Neural cell (in vitro differentiated cells): ENCODE results near the gene UBAC2. TPM values are rescaled to one million over a fixed set of nuclear protein-coding genes. Genes with fewer than 3 reads are reported as not detected.

ENCODE experiments used
- H2AFZ ChIP-seq: fragments of 200-600, 300-800 bp; sonication (generic), shearing (Covaris generic); 2 replicates; pipeline ENCODE4 v1.6.0; 2014; ENCODE audit warnings: low read depth, mild to moderate bottlenecking, antibody characterized with exemption, low read length, moderate library complexity
- H3F3A ChIP-seq: fragments of 200-600 bp; shearing (Covaris generic); 2 replicates; pipeline ENCODE4 v1.6.1; 2016; ENCODE audit warnings: mild to moderate bottlenecking, moderate library complexity, mixed read lengths, antibody characterized with exemption, low read length; ENCODE audit not compliant: insufficient read depth, poor library complexity, severe bottlenecking
- H3K27ac ChIP-seq: fragments of 200-600, 300-800 bp; sonication (generic), shearing (Covaris generic); 2 replicates; pipeline ENCODE4 v1.5.1; 2014; ENCODE audit warnings: mild to moderate bottlenecking, low read length, moderate library complexity
- H3K27me3 ChIP-seq: fragments of 300-800, 200-600 bp; sonication (generic), shearing (Covaris generic); 2 replicates; pipeline ENCODE4 v1.6.0; 2014; ENCODE audit warnings: mild to moderate bottlenecking, low read depth, low read length, moderate library complexity; ENCODE audit not compliant: insufficient read depth
- H3K36me3 ChIP-seq: fragments of 300-800, 200-600 bp; sonication (generic), shearing (Covaris generic); 2 replicates; pipeline ENCODE4 v1.5.1; 2014; ENCODE audit warnings: mild to moderate bottlenecking, antibody characterized with exemption, low read length, moderate library complexity; ENCODE audit not compliant: insufficient read depth
- H3K4me2 ChIP-seq: fragments of 300-800, 200-600 bp; sonication (generic), shearing (Covaris generic); 2 replicates; pipeline ENCODE4 v1.6.0; 2014; ENCODE audit warnings: mild to moderate bottlenecking, low read length
- H3K4me3 ChIP-seq: fragments of 300-800, 200-600 bp; sonication (generic), shearing (Covaris generic); 2 replicates; pipeline ENCODE4 v1.5.1; 2014; ENCODE audit warnings: mild to moderate bottlenecking, low read length, moderate library complexity
- H3K79me2 ChIP-seq: fragments of 200-600 bp; shearing (Covaris generic); replicated peaks from 2 replicates; pipeline ENCODE4 v1.6.0; 2014; ENCODE audit warnings: mild to moderate bottlenecking, low read length, moderate library complexity; ENCODE audit not compliant: insufficient read depth
- H3K9ac ChIP-seq: fragments of 300-800, 200-600 bp; sonication (generic), shearing (Covaris generic); 2 replicates; pipeline ENCODE4 v1.6.1; 2016; ENCODE audit warnings: mild to moderate bottlenecking, low read length, mixed read lengths
- H3K9me2 ChIP-seq: fragments of 200-600 bp; shearing (Covaris generic); 2 replicates; pipeline ENCODE4 v1.6.1; 2016; ENCODE audit warnings: mild to moderate bottlenecking, low read length, mixed read lengths; ENCODE audit not compliant: insufficient read depth
- H3K9me3 ChIP-seq: fragments of 200-600, 300-800 bp; sonication (generic), shearing (Covaris generic); 2 replicates; pipeline ENCODE4 v1.6.1; 2016; ENCODE audit warnings: mild to moderate bottlenecking, mixed run types, low read length, moderate library complexity, mixed read lengths
- H4K20me1 ChIP-seq: fragments of 200-600 bp; shearing (Covaris generic); 2 replicates; pipeline ENCODE4 v1.6.1; 2016; ENCODE audit warnings: mild to moderate bottlenecking, mixed run types; ENCODE audit not compliant: insufficient read depth
- EP300 ChIP-seq: fragments of 450-650 bp; conservative IDR thresholded peaks from 2 replicates; pipeline ENCODE4 v1.6.1; 2014; ENCODE audit warnings: antibody characterized with exemption, mild to moderate bottlenecking, moderate library complexity; ENCODE audit not compliant: poor library complexity, severe bottlenecking
- EZH2 ChIP-seq: fragments of 200-600, 300-800 bp; shearing (Covaris generic), sonication (generic); IDR thresholded peaks from 2 replicates; pipeline ENCODE4 v1.6.1; 2014; ENCODE audit warnings: antibody characterized with exemption, low read length, borderline replicate concordance, mild to moderate bottlenecking; ENCODE audit not compliant: insufficient read depth, poor library complexity, severe bottlenecking
- MXI1 ChIP-seq: fragments of 450-650 bp; conservative IDR thresholded peaks from 2 replicates; pipeline ENCODE4 v1.6.1; 2014; ENCODE audit warnings: antibody characterized with exemption, mild to moderate bottlenecking; ENCODE audit not compliant: poor library complexity, severe bottlenecking
- POLR2AphosphoS5 ChIP-seq: IDR thresholded peaks from 2 replicates; pipeline ENCODE4 v1.6.1; 2012
- RAD21 ChIP-seq: fragments of 450-650 bp; conservative IDR thresholded peaks from 2 replicates; pipeline ENCODE4 v1.6.1; 2014; ENCODE audit warnings: antibody characterized with exemption, mild to moderate bottlenecking, moderate library complexity
- SMC3 ChIP-seq: fragments of 450-650 bp; conservative IDR thresholded peaks from 2 replicates; pipeline ENCODE4 v1.6.1; 2014; ENCODE audit warnings: antibody characterized with exemption, mild to moderate bottlenecking, moderate library complexity; ENCODE audit not compliant: poor library complexity
- TAF1 ChIP-seq: IDR thresholded peaks from 2 replicates; pipeline ENCODE4 v1.6.1; 2012; ENCODE audit warnings: low read depth
- polyA plus RNA-seq: library from polyadenylated mRNA; depleted of rRNA; stranded (reverse); fragments of >200 nt; gene quantifications from 2 replicates; pipeline ENCODE4 v1.2.3, GENCODE V29; 2014
- TF ChIP-seq, protein P1 (sequence below): IDR thresholded peaks from 2 replicates; pipeline ENCODE4 v1.6.1; 2012; ENCODE audit warnings: borderline replicate concordance
- TF ChIP-seq, protein P2 (sequence below): fragments of 450-650 bp; IDR thresholded peaks from 2 replicates; pipeline ENCODE4 v1.5.1; 2014; ENCODE audit warnings: antibody characterized with exemption, mild to moderate bottlenecking, moderate library complexity; ENCODE audit not compliant: poor library complexity, severe bottlenecking

The UBAC2 gene
- polyA plus RNA-seq, 1 donor from 2014 or later, result 56.9 TPM

DNA sequence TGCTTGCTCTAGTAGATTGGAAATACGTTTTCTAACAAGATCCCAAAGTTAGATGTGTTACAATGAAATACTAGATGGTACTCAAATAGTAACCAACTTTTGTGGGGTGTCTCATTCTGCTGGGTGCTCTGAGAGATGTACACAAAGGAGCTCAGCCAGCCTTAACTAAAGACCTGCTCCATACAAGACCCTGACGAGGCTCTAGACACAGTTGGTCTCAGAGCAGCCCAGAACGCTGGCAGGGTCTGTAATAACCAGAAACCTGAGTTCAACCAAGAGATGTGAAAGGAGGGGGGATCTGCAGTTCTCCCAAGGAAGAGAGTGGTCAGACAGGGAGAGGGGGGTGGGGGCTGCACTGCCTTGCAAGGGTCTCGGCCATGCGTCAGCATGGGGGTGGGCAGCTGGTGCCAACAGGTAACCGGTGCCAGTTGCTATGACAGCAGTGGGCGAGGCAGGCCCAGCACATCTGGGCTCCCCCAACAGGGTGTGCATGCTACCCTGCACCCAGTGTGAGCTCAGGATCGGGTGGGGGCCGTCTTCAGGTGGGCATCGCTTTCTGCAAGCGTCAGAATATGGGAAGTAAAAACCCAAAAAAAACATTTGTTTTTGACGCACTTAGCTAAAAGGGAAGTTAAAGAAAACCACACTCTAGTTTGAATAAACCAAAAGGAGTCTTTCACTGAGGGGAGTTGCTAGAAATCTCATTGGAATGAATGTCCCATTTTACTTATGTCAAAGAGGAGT is 174.5 kb downstream of the UBAC2 start:
- no peak overlapping the region for H3K4me2 ChIP-seq
- no peaks in the 10 kb centered on the region for H4K20me1 ChIP-seq
- H3K27me3 ChIP-seq, result no peaks in the 10 kb centered on the region
- no peaks in the 10 kb centered on the region for H3K9me3 ChIP-seq
- no peak overlapping the region for H3K27ac ChIP-seq
- H3K9me2 ChIP-seq, result no peaks in the 10 kb centered on the region
- H3K9ac ChIP-seq, result no peak overlapping the region
- H3K36me3 ChIP-seq, result no peaks in the 10 kb centered on the region
- no peak overlapping the region for H2AFZ ChIP-seq
- H3K79me2 ChIP-seq, result no peaks in the 10 kb centered on the region
- H3K4me3 ChIP-seq, result no peak overlapping the region
- TF ChIP-seq EP300, result no peak
- no peak for TF ChIP-seq MXI1
- TF ChIP-seq EZH2, result no peak
- TF ChIP-seq, protein P1, sequence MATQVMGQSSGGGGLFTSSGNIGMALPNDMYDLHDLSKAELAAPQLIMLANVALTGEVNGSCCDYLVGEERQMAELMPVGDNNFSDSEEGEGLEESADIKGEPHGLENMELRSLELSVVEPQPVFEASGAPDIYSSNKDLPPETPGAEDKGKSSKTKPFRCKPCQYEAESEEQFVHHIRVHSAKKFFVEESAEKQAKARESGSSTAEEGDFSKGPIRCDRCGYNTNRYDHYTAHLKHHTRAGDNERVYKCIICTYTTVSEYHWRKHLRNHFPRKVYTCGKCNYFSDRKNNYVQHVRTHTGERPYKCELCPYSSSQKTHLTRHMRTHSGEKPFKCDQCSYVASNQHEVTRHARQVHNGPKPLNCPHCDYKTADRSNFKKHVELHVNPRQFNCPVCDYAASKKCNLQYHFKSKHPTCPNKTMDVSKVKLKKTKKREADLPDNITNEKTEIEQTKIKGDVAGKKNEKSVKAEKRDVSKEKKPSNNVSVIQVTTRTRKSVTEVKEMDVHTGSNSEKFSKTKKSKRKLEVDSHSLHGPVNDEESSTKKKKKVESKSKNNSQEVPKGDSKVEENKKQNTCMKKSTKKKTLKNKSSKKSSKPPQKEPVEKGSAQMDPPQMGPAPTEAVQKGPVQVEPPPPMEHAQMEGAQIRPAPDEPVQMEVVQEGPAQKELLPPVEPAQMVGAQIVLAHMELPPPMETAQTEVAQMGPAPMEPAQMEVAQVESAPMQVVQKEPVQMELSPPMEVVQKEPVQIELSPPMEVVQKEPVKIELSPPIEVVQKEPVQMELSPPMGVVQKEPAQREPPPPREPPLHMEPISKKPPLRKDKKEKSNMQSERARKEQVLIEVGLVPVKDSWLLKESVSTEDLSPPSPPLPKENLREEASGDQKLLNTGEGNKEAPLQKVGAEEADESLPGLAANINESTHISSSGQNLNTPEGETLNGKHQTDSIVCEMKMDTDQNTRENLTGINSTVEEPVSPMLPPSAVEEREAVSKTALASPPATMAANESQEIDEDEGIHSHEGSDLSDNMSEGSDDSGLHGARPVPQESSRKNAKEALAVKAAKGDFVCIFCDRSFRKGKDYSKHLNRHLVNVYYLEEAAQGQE, result no peak
- TF ChIP-seq SMC3, result no peak
- TF ChIP-seq RAD21, result no peak
- TF ChIP-seq, protein P2, sequence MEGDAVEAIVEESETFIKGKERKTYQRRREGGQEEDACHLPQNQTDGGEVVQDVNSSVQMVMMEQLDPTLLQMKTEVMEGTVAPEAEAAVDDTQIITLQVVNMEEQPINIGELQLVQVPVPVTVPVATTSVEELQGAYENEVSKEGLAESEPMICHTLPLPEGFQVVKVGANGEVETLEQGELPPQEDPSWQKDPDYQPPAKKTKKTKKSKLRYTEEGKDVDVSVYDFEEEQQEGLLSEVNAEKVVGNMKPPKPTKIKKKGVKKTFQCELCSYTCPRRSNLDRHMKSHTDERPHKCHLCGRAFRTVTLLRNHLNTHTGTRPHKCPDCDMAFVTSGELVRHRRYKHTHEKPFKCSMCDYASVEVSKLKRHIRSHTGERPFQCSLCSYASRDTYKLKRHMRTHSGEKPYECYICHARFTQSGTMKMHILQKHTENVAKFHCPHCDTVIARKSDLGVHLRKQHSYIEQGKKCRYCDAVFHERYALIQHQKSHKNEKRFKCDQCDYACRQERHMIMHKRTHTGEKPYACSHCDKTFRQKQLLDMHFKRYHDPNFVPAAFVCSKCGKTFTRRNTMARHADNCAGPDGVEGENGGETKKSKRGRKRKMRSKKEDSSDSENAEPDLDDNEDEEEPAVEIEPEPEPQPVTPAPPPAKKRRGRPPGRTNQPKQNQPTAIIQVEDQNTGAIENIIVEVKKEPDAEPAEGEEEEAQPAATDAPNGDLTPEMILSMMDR, result no peak
- TF ChIP-seq POLR2AphosphoS5, result no peak
- TF ChIP-seq TAF1, result no peak
- no peaks in the 10 kb centered on the region for H3F3A ChIP-seq

DNA sequence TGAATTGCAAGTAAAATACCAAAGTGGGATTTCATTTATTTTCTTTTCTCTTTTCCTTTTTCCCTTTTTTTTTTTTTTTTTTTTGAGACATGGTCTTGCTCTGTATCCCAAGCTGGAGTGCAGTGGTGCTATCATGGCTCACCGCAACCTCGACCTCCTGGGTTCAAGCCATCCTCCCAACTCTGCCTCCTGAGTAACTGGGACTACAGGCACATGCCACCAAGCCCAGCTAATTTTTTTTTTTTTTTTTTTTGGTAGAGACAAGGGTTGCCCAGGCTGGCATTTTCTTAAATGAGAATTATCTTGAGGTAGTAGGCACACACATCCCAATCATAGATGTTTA is 175.1 kb downstream of the UBAC2 start:
- H2AFZ ChIP-seq, result no peak overlapping the region
- no peaks in the 10 kb centered on the region for H3K9me3 ChIP-seq
- H3K9ac ChIP-seq, result no peak overlapping the region
- no peak overlapping the region for H3K4me3 ChIP-seq
- H3K9me2 ChIP-seq, result no peaks in the 10 kb centered on the region
- TF ChIP-seq EP300 (no peak), TAF1 (no peak), EZH2 (no peak), POLR2AphosphoS5 (no peak), SMC3 (no peak), MXI1 (no peak), RAD21 (no peak)
- TF ChIP-seq, protein P2, result no peak
- TF ChIP-seq, protein P1, result no peak
- H3K27me3 ChIP-seq, result no peaks in the 10 kb centered on the region
- no peaks in the 10 kb centered on the region for H3K79me2 ChIP-seq
- H3K4me2 ChIP-seq, result no peak overlapping the region
- H3K36me3 ChIP-seq, result no peaks in the 10 kb centered on the region
- H3F3A ChIP-seq, result no peaks in the 10 kb centered on the region
- H3K27ac ChIP-seq, result no peak overlapping the region
- H4K20me1 ChIP-seq, result no peaks in the 10 kb centered on the region
